Natural killer cell (primary cell): ENCODE data around the gene RASGRF2. TPM values are rescaled to one million over a fixed set of nuclear protein-coding genes. Genes with fewer than 3 reads are reported as not detected.
"Not testable (repeated sequence)": the region's sequence is repeated elsewhere in the genome, so short reads cannot be mapped to it uniquely, and the experiment has no call there.

Source experiments
- ATAC-seq, 3 donors: fragments of 150-1000 bp in 2 of 3; fragments of 200-7000 bp in 1 of 3; cut with Tn5 transposase; 1 replicate in 1 of 3; 2 replicates in 2 of 3; pipeline ENCODE4 v1.10.0; 2021; ENCODE audit warnings: mild to moderate bottlenecking in 2 of 3, moderate library complexity in 2 of 3
- DNase-seq, 2 donors: peaks; one replicate each; pipeline versions ENCODE4 v3.0.0 to v3.0.0-alpha.2; 2013 to 2021; ENCODE audit warnings: mixed read lengths in 1 of 2
- H3K27ac ChIP-seq: one replicate; pipeline ENCODE4 v1.5.1; 2013; ENCODE audit warnings: mild to moderate bottlenecking, low read length
- H3K27me3 ChIP-seq: one replicate; pipeline ENCODE4 v1.6.1; 2013; ENCODE audit warnings: low read length; ENCODE audit not compliant: control insufficient read depth, insufficient read depth
- H3K36me3 ChIP-seq: one replicate; pipeline ENCODE4 v1.6.1; 2013; ENCODE audit warnings: low read length; ENCODE audit not compliant: control insufficient read depth, insufficient read depth
- H3K4me1 ChIP-seq: one replicate; pipeline ENCODE4 v1.6.1; 2013; ENCODE audit warnings: low read length; ENCODE audit not compliant: control insufficient read depth, insufficient read depth
- H3K4me3 ChIP-seq: one replicate; pipeline ENCODE4 v1.5.1; 2013; ENCODE audit warnings: low read length
- H3K9me3 ChIP-seq: one replicate; pipeline ENCODE4 v1.6.1; 2013; ENCODE audit warnings: low read length; ENCODE audit not compliant: control insufficient read depth, insufficient read depth
- H3K27ac Mint-ChIP-seq, 2 donors: one replicate each; pipeline ENCODE4 v1.8.0; 2022; ENCODE audit warnings: mild to moderate bottlenecking in 2 of 2, mixed read lengths in 2 of 2, moderate library complexity in 1 of 2
- H3K27me3 Mint-ChIP-seq, 2 donors: one replicate each; pipeline ENCODE4 v1.8.0; 2022; ENCODE audit warnings: low read depth in 2 of 2, mixed read lengths in 2 of 2
- H3K36me3 Mint-ChIP-seq: one replicate; pipeline ENCODE4 v1.8.0; 2022; ENCODE audit warnings: mixed read lengths
- H3K4me1 Mint-ChIP-seq, 2 donors: one replicate each; pipeline ENCODE4 v1.8.0; 2022; ENCODE audit warnings: mixed read lengths in 2 of 2
- H3K4me3 Mint-ChIP-seq: one replicate; pipeline ENCODE4 v1.8.0; 2022; ENCODE audit warnings: mild to moderate bottlenecking, moderate library complexity, mixed read lengths
- H3K9me3 Mint-ChIP-seq, 2 donors: one replicate each; pipeline ENCODE4 v1.8.0; 2022; ENCODE audit warnings: mixed read lengths in 2 of 2
- WGBS: methylation state at CpG from one replicate; pipeline ENCODE4 v1.1.7; 2013; ENCODE audit warnings: missing lambda C conversion rate; ENCODE audit not compliant: insufficient coverage; 5-methylcytosine and 5-hydroxymethylcytosine counted together
- intact Hi-C: fragments of 100-400 bp; cut with micrococcal nuclease; formaldehyde crosslinking; loops from one replicate; pipeline ENCODE4 v1.14.2; 2022
- total RNA-seq, 4 donors: library from RNA; stranded (reverse); fragments of 120-200 nt in 1 of 4; gene quantifications; one replicate each; pipeline versions ENCODE4 v1.2.3 to v1.2.4, GENCODE V29; 2013 to 2022
- TF ChIP-seq, protein P1 (sequence below): fragments of 200-600 bp; IDR thresholded peaks from one replicate; pipeline ENCODE4 v1.8.0; 2022; ENCODE audit warnings: antibody characterized with exemption

The RASGRF2 gene
- total RNA-seq, 3 donors from 2014 or later (not counting 1 experiment from before 2014, with no cell fraction given), result 5.6 to 10.1 (median 6.1) TPM

- Mint-ChIP-seq H3K36me3 (peaks cover 8% of the 10 kb centered on the region), H3K27ac (no peak overlapping the region), H3K4me3 (no peak overlapping the region), H3K4me1 (peaks cover 3% of the 10 kb centered on the region in 2 donors), H3K9me3 (no peaks in the 10 kb centered on the region), H3K27me3 (peaks cover 0 to 29% of the 10 kb centered on the region in 2 donors)
- Histone ChIP-seq H3K4me1 (peaks cover 2% of the 10 kb centered on the region), H3K4me3 (no peak overlapping the region), H3K9me3 (no peaks in the 10 kb centered on the region), H3K27ac (no peak overlapping the region), H3K27me3 (peaks cover 5% of the 10 kb centered on the region), H3K36me3 (no peaks in the 10 kb centered on the region)
- TF ChIP-seq, protein P1, sequence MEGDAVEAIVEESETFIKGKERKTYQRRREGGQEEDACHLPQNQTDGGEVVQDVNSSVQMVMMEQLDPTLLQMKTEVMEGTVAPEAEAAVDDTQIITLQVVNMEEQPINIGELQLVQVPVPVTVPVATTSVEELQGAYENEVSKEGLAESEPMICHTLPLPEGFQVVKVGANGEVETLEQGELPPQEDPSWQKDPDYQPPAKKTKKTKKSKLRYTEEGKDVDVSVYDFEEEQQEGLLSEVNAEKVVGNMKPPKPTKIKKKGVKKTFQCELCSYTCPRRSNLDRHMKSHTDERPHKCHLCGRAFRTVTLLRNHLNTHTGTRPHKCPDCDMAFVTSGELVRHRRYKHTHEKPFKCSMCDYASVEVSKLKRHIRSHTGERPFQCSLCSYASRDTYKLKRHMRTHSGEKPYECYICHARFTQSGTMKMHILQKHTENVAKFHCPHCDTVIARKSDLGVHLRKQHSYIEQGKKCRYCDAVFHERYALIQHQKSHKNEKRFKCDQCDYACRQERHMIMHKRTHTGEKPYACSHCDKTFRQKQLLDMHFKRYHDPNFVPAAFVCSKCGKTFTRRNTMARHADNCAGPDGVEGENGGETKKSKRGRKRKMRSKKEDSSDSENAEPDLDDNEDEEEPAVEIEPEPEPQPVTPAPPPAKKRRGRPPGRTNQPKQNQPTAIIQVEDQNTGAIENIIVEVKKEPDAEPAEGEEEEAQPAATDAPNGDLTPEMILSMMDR, result no peak
- WGBS, result 93% methylated on average over 4 of the region's 5 CpGs
- DNase-seq (no peak), ATAC-seq (no peak)
- intact Hi-C loops, result no loop called here
Measured at GRCh38 chr5:81027481-81028058, 67.4 kb downstream of the RASGRF2 start.

GRCh38 chr5:81028888-81029287, 68.7 kb downstream of the RASGRF2 start:
- H3K4me3 Mint-ChIP-seq, ATAC-seq, H3K27me3 ChIP-seq, intact Hi-C loops, DNase-seq, H3K27ac ChIP-seq, H3K36me3 ChIP-seq, H3K9me3 ChIP-seq, H3K4me3 ChIP-seq, H3K27ac Mint-ChIP-seq, H3K9me3 Mint-ChIP-seq, H3K4me1 ChIP-seq, H3K36me3 Mint-ChIP-seq, H3K4me1 Mint-ChIP-seq: not testable (repeated sequence)
- H3K27me3 Mint-ChIP-seq, result peaks cover 0 to 29% of the 10 kb centered on the region in 2 donors
- 98% methylated on average over 6 of the region's 6 CpGs for WGBS

DNA sequence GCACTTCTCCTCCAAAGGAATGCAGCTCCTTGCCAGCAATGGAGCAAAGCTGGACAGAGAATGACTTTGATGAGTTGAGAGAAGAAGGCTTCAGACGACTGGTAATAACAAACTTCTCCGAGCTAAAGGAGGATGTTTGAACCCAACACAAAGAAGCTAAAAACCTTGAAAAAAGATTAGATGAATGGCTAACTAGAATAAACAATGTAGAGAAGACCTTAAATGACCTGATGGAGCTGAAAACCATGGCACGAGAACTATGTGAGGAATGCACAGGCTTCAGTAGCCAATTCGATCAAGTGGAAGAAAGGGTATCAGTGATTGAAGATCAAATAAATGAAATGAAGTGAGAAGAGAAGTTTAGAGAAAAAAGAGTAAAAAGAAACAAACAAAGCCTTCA, 69.6 kb downstream of the RASGRF2 start:
- H3K27ac ChIP-seq, ATAC-seq, H3K9me3 ChIP-seq, H3K27me3 ChIP-seq, intact Hi-C loops, H3K4me3 Mint-ChIP-seq, H3K4me1 ChIP-seq, H3K4me1 Mint-ChIP-seq, H3K36me3 Mint-ChIP-seq, H3K36me3 ChIP-seq, H3K27ac Mint-ChIP-seq, H3K4me3 ChIP-seq, DNase-seq, H3K9me3 Mint-ChIP-seq: not testable (repeated sequence)
- peaks cover 0 to 29% of the 10 kb centered on the region in 2 donors for H3K27me3 Mint-ChIP-seq
- WGBS, result 93% methylated on average over 4 of the region's 4 CpGs

GRCh38 chr5:81030236-81031034, 70.3 kb downstream of the RASGRF2 start:
- ATAC-seq, H3K27ac Mint-ChIP-seq, H3K4me1 Mint-ChIP-seq, H3K9me3 ChIP-seq, H3K27me3 ChIP-seq, DNase-seq, H3K36me3 ChIP-seq, H3K27ac ChIP-seq, H3K4me3 ChIP-seq, H3K4me3 Mint-ChIP-seq, H3K9me3 Mint-ChIP-seq, intact Hi-C loops, H3K36me3 Mint-ChIP-seq, H3K4me1 ChIP-seq: not testable (repeated sequence)
- H3K27me3 Mint-ChIP-seq, result peaks cover 0 to 29% of the 10 kb centered on the region in 2 donors
- 89% methylated on average over 2 of the region's 3 CpGs for WGBS

DNA sequence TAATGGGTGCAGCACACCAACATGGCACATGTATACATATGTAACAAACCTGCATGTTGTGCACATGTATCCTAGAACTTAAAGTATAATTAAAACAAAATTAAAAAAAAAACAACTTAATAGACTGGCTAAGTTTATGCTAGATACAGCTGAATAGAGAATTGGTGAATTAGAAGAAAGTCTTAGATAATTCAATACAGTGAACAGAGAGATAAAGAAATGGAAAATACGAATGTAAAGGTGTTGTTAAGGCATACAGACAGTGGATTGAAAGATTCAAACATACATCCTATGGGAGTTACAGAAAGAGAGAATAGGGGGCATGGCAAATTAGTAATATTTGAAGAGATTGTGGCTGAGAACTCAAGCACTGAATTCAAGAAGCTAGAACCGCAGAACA, 75.4 kb downstream of the RASGRF2 start:
- H3K36me3 Mint-ChIP-seq, result no peaks in the 10 kb centered on the region
- peaks cover 2 to 3% of the 10 kb centered on the region in 2 donors for H3K9me3 Mint-ChIP-seq
- H3K4me3 ChIP-seq, result no peak overlapping the region
- TF ChIP-seq, protein P1, result no peak
- WGBS, result 86% methylated on average over 1 of the region's 2 CpGs
- peaks cover 0 to 12% of the 10 kb centered on the region in 2 donors for H3K27me3 Mint-ChIP-seq
- H3K4me1 ChIP-seq, result no peaks in the 10 kb centered on the region
- no peak overlapping the region for H3K27ac Mint-ChIP-seq
- peaks cover 0 to 7% of the 10 kb centered on the region in 2 donors for H3K4me1 Mint-ChIP-seq
- no peaks in the 10 kb centered on the region for H3K27me3 ChIP-seq
- no peak overlapping the region for H3K4me3 Mint-ChIP-seq
- no peaks in the 10 kb centered on the region for H3K36me3 ChIP-seq
- ATAC-seq (no peak), DNase-seq (no peak)
- intact Hi-C loops, result no loop called here
- H3K27ac ChIP-seq, result no peak overlapping the region
- peaks cover 2% of the 10 kb centered on the region for H3K9me3 ChIP-seq
